GM23338 (cell line): ENCODE data around the gene ABCC5. TPM values are rescaled to one million over a fixed set of nuclear protein-coding genes. Genes with fewer than 3 reads are reported as not detected.

ENCODE experiments used
- ATAC-seq: fragments of 200-7000 bp; cut with Tn5 transposase; 3 replicates; pipeline ENCODE4 v1.9.1; 2020
- DNase-seq: peaks from one replicate; pipeline ENCODE4 v3.0.0-alpha.2; 2015; ENCODE audit warnings: low spot score
- H2AFZ ChIP-seq: fragments of 200-600 bp; sonication (generic); 2 replicates; pipeline ENCODE4 v1.8.0; 2016; ENCODE audit warnings: antibody characterized with exemption, mild to moderate bottlenecking, moderate library complexity
- H3F3A ChIP-seq: fragments of 200-600 bp; sonication (generic); replicated peaks from 2 replicates; pipeline ENCODE4 v1.8.0; 2017; ENCODE audit warnings: antibody characterized with exemption, mixed run types, low read depth
- H3K27ac ChIP-seq: fragments of 200-600 bp; sonication (generic); 2 replicates; pipeline ENCODE4 v1.6.1; 2016; ENCODE audit warnings: low read depth
- H3K27me3 ChIP-seq: fragments of 200-600 bp; sonication (generic); 2 replicates; pipeline ENCODE4 v1.8.0; 2016; ENCODE audit warnings: mild to moderate bottlenecking, mixed run types, moderate library complexity; ENCODE audit not compliant: insufficient read depth
- H3K36me3 ChIP-seq: fragments of 200-600 bp; sonication (generic); 2 replicates; pipeline ENCODE4 v1.8.0; 2016; ENCODE audit warnings: mild to moderate bottlenecking; ENCODE audit not compliant: insufficient read depth
- H3K4me1 ChIP-seq: fragments of 200-600 bp; sonication (generic); 2 replicates; pipeline ENCODE4 v1.8.0; 2016; ENCODE audit warnings: mild to moderate bottlenecking, moderate library complexity; ENCODE audit not compliant: insufficient read depth
- H3K4me2 ChIP-seq: fragments of 200-600 bp; sonication (generic); 2 replicates; pipeline ENCODE4 v1.7.1; 2017; ENCODE audit warnings: mixed run types
- H3K4me3 ChIP-seq: fragments of 200-600 bp; sonication (generic); 2 replicates; pipeline ENCODE4 v1.6.1; 2016; ENCODE audit warnings: mixed run types
- H3K79me2 ChIP-seq: fragments of 200-600 bp; sonication (generic); replicated peaks from 2 replicates; pipeline ENCODE4 v1.8.0; 2017; ENCODE audit warnings: mild to moderate bottlenecking; ENCODE audit not compliant: insufficient read depth
- H3K9me2 ChIP-seq: fragments of 200-600 bp; sonication (generic); 2 replicates; pipeline ENCODE4 v1.8.0; 2017; ENCODE audit not compliant: insufficient read depth
- H4K20me1 ChIP-seq: fragments of 200-600 bp; sonication (generic); replicated peaks from 2 replicates; pipeline ENCODE4 v1.8.0; 2017; ENCODE audit warnings: mild to moderate bottlenecking; ENCODE audit not compliant: insufficient read depth
- H3K27ac Mint-ChIP-seq: 2 replicates; pipeline ENCODE4 v1.8.0; 2020; ENCODE audit warnings: inconsistent platforms, mild to moderate bottlenecking, moderate library complexity, mixed read lengths
- H3K27me3 Mint-ChIP-seq: 3 replicates; pipeline ENCODE4 v1.8.0; 2022; ENCODE audit warnings: low read depth, mild to moderate bottlenecking, moderate library complexity, mixed read lengths, inconsistent platforms; ENCODE audit not compliant: insufficient read depth, poor library complexity
- H3K36me3 Mint-ChIP-seq: 3 replicates; pipeline ENCODE4 v1.8.0; 2021; ENCODE audit warnings: low read depth, mild to moderate bottlenecking, inconsistent platforms, moderate library complexity, mixed read lengths
- H3K4me1 Mint-ChIP-seq: 3 replicates; pipeline ENCODE4 v1.8.0; 2020; ENCODE audit warnings: mild to moderate bottlenecking, inconsistent platforms, mixed read lengths
- H3K4me3 Mint-ChIP-seq: 3 replicates; pipeline ENCODE4 v1.8.0; 2021; ENCODE audit warnings: moderate library complexity, mild to moderate bottlenecking, inconsistent platforms, mixed read lengths
- H3K9me3 Mint-ChIP-seq: 3 replicates; pipeline ENCODE4 v1.8.0; 2020; ENCODE audit warnings: moderate library complexity, mild to moderate bottlenecking, inconsistent platforms, mixed read lengths
- CTCF ChIP-seq, 2 experiments: fragments of 200-600 bp in 1 of 2; sonication (generic) in 1 of 2; conservative IDR thresholded peaks; 2 replicates each; pipeline versions ENCODE4 v1.5.1 to v1.6.1; 2016 to 2017; ENCODE audit warnings: antibody characterized with exemption in 2 of 2, low read depth in 2 of 2, mild to moderate bottlenecking in 2 of 2, moderate library complexity in 1 of 2
- ETS1 ChIP-seq: IDR thresholded peaks from 2 replicates; pipeline ENCODE4 v1.6.1; 2016; ENCODE audit warnings: antibody characterized with exemption
- EZH2phosphoT487 ChIP-seq: fragments of 200-600 bp; sonication (generic); IDR thresholded peaks from one replicate; pipeline ENCODE4 v1.8.1; 2018; ENCODE audit warnings: antibody characterized with exemption; ENCODE audit not compliant: unreplicated experiment
- JUNB ChIP-seq: IDR thresholded peaks from one replicate; pipeline ENCODE4 v1.6.1; 2016; ENCODE audit warnings: antibody characterized with exemption; ENCODE audit not compliant: unreplicated experiment
- NANOG ChIP-seq: IDR thresholded peaks from 2 replicates; pipeline ENCODE4 v1.6.1; 2016; ENCODE audit warnings: antibody characterized with exemption, borderline replicate concordance
- REST ChIP-seq: IDR thresholded peaks from one replicate; pipeline ENCODE4 v1.6.1; 2018; ENCODE audit warnings: antibody characterized with exemption; ENCODE audit not compliant: unreplicated experiment
- STAT1 ChIP-seq: IDR thresholded peaks from one replicate; pipeline ENCODE4 v1.6.1; 2016; ENCODE audit warnings: antibody characterized with exemption; ENCODE audit not compliant: unreplicated experiment
- ZNF331 ChIP-seq: fragments of 250-450 bp; sonication (Bioruptor Pico); IDR thresholded peaks from 2 replicates; pipeline ENCODE4 v1.5.0; 2020; ENCODE audit warnings: low read depth, mild to moderate bottlenecking, moderate library complexity
- ZNF462 ChIP-seq: fragments of 250-450 bp; sonication (Bioruptor Pico); IDR thresholded peaks from 2 replicates; pipeline ENCODE4 v1.5.0; 2020; ENCODE audit warnings: mild to moderate bottlenecking, moderate library complexity
- polyA plus RNA-seq: library from polyadenylated mRNA; unstranded; fragments of >200 nt; fragmentation: Nextera tagmentation; extraction: Ambion mirVana; gene quantifications from 2 replicates; pipeline ENCODE4 v1.2.1, GENCODE V29; 2016
- total RNA-seq: library from RNA; depleted of rRNA; stranded (reverse); fragments of >200 nt; shearing (Covaris generic); gene quantifications from 2 replicates; pipeline ENCODE4 v1.2.3, GENCODE V29; 2014

ABCC5 gene
- total and polyA plus RNA-seq, 2 experiments from 2014 or later = 14.0 to 39.9 TPM

- H3K27ac Mint-ChIP-seq = no peak overlapping the region
- H3K36me3 ChIP-seq = 0 out of 2 replicates have a peak, but pooled peaks cover 4% of the 10 kb centered on the region
- no peaks in the 10 kb centered on the region for H3K4me1 Mint-ChIP-seq
- no peak overlapping the region for H3K27ac ChIP-seq
- H4K20me1 ChIP-seq = no peaks in the 10 kb centered on the region; the same call in 1 of the 2 replicates
- H3K4me3 ChIP-seq = no peak overlapping the region
- H3K79me2 ChIP-seq = no peaks in the 10 kb centered on the region
- H3K4me3 Mint-ChIP-seq = no peak overlapping the region
- H3F3A ChIP-seq = no peaks in the 10 kb centered on the region
- H2AFZ ChIP-seq = no peak overlapping the region
- H3K4me1 ChIP-seq = no peaks in the 10 kb centered on the region
- peaks cover 26% of the 10 kb centered on the region for H3K36me3 Mint-ChIP-seq
- DNase-seq = no peak
- no peak for ATAC-seq
- no peaks in the 10 kb centered on the region for H3K27me3 ChIP-seq
- peaks cover 8% of the 10 kb centered on the region for H3K27me3 Mint-ChIP-seq
- no peak overlapping the region for H3K4me2 ChIP-seq
- H3K9me2 ChIP-seq = no peaks in the 10 kb centered on the region
- no peak for TF ChIP-seq NANOG
- no peak for TF ChIP-seq REST
- TF ChIP-seq STAT1 = no peak
- no peak for TF ChIP-seq ETS1
- no peak for TF ChIP-seq ZNF462 (CRISPR knock-in tag)
- no peak for TF ChIP-seq ZNF331 (CRISPR knock-in tag)
- TF ChIP-seq EZH2phosphoT487 = no peak
- no peak for TF ChIP-seq CTCF (conservative IDR thresholded peaks at IDR 0.05; ENCODE audit: low read depth in 2 of 2)
- TF ChIP-seq JUNB = no peak
- H3K9me3 Mint-ChIP-seq = no peaks in the 10 kb centered on the region
Observed at GRCh38 chr3:183931881-183932280, 85.8 kb downstream of the ABCC5 start.
